ENCODE data around the gene COLEC11. TPM values are rescaled to one million over a fixed set of nuclear protein-coding genes. Genes with fewer than 3 reads are reported as not detected.

Gene COLEC11
- total RNA-seq, 1 donor from 2014 or later = 0.29 TPM

DNA sequence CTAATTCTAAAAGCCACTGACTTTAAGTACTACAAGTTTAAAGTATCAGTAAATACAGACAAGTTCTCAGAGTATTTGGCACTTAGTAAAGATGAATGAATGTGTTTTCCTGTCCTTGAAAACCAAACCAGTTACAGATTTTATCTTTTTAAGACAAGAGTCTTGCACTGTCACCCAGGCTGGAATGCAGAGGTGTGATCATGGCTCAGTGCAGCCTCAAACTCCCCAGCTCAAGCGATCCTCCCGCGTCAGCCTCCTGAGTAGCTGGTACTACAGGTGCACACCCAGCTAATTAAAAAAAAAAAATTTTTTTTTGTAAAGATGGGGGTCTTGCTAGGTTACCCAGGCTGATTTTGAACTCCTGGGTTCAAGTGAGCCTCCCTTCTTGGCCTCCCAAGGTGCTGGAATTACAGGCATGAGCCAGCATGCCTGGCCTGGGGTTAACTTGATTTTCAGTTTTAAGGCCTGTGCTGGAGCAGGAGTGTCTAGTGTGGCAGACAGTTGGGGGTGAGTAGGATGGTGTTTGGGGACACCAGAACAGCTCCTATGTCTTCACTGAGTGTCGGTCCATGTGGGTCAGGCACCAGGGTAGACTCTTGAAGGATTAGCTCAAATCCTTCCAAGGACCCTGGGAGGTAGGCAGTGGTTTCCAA is 10.2 kb upstream of the COLEC11 start:
- no peak for DNase-seq (ENCODE audit: extremely low read depth, low read depth, low spot score)

DNA sequence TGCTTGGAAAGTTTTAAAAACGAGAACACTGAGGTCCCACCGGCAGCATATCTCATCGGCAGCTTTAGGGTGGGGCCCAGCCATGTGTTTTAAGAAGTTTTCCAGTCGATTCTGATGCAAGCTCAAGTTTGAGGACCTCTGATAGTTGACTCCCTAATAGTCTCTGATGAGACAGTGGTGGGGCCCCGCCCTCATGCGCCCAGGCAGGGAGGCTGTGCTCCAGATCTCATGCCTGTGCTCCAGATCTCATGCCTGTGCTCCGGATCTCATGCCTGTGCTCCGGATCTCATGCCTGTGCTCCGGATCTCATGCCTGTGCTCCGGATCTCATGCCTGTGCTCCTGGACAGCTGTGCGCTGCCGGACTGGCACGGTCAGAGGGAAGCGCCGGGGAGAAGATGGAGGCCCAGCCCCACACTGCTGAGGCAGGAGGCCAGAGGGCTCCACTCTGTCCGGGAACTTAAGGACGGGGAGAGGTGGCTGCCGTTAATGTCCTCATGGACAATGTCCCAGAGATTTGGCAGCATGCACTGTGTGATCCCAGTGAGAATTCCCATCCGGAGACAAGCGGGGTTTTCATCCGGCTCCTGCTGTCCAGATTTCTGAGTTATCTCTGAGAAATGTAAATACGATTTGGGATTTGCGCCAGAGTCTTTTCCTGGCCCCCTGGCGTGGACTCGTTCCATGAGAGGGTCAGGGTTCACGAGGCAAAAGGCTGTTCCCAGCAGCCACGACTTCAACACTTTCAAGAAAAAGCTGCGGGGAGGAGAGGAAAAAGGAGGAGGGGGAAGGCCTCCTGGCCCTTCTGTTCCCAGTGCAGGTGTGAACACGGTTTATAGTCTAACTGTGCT is 9.4 kb upstream of the COLEC11 start:
- DNase-seq (ENCODE audit: extremely low read depth, low read depth, low spot score) = no peak

DNA sequence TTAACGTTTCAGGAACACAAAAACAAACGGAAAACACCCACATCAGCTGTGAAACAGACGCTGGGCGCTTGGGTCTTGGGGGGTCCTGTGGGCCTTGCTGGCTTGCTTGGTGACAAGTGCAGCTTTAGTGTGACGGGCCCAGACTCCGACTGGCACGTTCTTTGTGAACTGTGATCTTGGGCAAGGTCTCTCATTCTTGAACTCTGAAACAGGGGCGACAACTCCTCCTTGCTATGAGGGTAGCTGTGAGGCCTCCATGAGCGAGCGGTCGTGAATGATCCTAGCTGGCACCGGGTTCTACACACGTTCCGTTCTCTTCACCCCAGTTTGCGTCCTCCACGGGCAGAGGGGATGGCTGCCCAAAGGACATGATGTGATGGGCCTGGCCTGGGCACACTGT is 8.7 kb upstream of the COLEC11 start:
- no peak for DNase-seq (ENCODE audit: extremely low read depth, low read depth, low spot score)

DNA sequence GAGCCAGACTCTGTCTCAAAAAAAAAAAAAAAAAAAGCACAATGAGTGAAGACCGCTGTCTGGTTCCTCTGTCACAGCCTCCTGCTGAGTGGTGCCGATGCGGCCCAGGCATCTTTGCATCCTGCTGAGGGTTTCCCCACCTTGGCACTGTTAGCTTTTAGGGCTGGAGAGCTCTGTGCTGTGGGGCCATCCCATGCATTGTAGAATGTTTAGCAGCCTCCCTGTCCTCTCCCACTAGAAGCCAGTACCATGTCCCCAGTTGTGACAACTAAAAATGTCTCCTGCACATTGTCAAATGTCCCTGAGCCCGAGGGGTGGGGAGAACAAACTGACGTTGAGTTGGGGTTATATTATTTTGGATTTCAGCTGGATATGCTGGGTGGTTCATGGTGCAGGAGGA is 7.9 kb upstream of the COLEC11 start:
- DNase-seq (ENCODE audit: extremely low read depth, low read depth, low spot score) = no peak

DNA sequence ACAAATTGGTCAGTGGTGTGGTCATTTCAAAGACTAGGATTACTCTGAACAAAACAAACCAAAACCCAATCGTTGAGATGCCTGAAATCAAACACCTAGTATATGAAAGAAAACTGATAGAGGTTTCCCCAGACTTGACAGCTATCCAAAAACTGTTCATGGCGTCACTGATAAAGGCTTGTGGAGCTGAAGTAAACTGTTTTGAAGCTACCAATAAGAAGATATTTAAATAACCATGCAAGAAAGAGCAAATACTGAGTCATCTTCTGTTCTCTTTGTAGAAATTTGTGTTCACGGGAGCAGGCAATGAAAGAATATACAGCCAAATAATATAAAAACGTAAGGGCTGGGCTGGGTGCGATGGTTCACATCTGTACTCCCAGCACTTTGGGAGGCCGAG is 7.5 kb upstream of the COLEC11 start:
- no peak for DNase-seq (ENCODE audit: extremely low read depth, low read depth, low spot score)

DNA sequence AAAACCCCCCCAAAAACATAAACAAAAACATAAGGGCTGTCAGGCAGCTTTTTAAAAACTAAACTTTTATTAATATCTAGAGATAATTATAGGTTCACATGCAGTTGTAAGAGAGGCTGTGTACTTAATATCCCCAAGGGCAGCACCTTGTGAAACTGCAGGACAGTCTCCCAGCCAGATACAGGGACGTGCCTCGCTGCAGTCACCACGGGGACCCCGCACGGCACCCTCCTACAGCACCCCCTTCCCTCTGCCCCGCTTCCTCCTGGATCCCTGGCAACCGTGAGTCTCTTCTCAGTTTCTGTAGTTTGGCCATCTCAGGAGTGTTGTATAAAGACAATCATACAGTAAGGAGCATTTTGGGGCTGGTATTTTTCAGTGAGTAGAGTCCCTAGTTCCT is 6.8 kb upstream of the COLEC11 start:
- no peak for DNase-seq (ENCODE audit: extremely low read depth, low read depth, low spot score)

DNA sequence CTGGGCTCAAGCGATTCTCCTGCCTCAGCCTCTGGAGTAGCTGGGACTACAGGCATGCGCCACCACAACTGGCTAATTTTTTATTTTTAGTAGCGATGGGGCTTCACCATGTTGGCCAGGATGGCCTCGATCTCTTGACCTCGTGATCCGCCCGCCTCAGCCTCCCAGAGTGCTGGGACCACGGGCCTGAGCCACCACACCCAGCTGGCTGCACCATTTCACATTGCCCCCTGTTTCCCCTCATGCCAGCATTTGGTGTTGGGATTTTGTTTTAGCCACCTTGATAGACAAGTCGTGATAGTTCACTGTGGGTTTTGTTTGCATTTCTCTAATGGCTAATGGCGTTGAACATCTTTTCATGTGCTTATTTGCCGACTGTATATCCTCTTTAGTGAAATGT is 5.8 kb upstream of the COLEC11 start:
- no peak for DNase-seq (ENCODE audit: extremely low read depth, low read depth, low spot score)

DNA sequence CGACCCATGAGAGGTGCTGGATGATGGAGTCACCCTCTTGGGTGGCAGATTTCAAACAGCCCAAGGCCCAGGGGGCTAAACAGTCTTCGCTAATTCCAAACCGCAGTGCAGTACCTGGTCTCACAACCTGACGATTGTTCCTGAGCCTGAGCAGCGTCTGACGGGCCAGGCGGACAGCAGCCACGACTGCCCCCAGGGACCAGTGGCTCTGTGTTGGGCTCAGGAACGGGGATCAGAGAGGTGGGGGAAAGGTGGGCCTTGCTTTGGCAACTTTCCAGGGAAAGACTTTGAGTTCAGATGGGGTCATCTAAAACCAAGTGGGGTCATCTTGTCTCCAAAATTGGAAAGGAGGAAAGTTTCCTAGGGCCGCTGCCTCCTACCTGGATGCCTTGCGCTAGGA is 492 bp downstream of the COLEC11 start:
- DNase-seq (ENCODE audit: extremely low read depth, low read depth, low spot score) = no peak

DNA sequence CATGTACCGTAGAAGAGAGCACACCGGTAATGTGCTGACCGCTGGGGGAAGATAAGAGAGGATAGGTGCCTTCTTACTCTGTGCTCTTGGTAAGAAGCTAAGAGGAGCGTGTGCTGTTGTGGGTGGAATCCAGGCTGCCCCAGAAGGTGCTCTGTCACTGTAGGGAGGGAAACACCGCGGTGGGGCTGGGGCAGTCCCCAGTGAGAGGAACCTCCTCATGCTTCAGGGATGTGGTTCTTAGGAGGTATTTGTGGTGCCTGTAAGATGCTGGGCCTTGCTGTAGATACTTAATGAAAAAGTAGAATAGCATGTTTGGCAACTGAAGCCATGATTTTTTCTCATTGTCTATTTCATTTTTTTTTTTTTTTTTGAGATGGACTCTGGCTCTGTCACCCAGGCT is 1.1 kb downstream of the COLEC11 start:
- DNase-seq (ENCODE audit: extremely low read depth, low read depth, low spot score) = no peak

DNA sequence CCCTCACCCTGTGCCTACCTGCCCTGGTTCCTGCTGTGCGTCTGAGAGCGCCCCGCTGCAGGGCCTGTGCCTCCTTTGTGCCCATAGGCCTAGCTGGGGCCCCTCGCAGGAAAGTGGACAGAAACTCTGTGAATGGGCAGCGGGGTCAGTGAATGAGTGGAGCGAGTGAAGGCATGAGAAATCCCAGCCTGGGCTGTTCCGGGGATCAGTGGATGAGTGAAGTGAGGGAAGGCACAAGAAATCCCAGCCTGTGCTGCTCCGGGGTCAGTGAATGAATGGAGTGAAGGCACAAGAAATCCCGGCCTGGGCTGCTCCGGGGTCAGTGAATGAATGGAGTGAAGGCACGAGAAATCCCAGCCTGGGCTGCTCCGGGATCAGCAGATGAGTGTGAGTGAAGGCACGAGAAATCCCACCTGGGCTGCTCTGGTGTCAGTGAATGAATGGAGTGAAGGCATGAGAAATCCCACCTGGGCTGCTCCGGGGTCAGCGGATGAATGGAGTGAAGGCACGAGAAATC is 2.0 kb downstream of the COLEC11 start:
- no peak for DNase-seq (ENCODE audit: extremely low read depth, low read depth, low spot score)

DNA sequence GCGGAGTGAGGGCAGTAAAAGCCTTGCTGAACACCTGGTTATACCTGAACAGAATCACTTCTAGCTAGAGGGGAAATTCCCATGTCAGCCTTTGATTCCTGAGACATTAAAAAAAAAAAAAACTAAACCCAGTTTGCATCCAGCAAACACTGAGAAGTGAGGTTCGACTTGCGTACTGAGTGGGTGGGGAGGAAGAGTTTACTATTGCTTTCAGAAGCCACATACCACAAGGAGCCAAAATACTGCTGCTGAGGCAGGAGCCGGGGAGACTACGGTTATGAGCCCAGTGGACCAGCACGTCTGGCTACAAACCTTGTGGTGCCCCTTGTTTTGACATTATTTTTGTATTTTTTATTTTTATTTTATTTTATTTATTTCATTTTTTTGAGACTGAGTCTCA is 2.7 kb downstream of the COLEC11 start:
- no peak for DNase-seq (ENCODE audit: extremely low read depth, low read depth, low spot score)

DNA sequence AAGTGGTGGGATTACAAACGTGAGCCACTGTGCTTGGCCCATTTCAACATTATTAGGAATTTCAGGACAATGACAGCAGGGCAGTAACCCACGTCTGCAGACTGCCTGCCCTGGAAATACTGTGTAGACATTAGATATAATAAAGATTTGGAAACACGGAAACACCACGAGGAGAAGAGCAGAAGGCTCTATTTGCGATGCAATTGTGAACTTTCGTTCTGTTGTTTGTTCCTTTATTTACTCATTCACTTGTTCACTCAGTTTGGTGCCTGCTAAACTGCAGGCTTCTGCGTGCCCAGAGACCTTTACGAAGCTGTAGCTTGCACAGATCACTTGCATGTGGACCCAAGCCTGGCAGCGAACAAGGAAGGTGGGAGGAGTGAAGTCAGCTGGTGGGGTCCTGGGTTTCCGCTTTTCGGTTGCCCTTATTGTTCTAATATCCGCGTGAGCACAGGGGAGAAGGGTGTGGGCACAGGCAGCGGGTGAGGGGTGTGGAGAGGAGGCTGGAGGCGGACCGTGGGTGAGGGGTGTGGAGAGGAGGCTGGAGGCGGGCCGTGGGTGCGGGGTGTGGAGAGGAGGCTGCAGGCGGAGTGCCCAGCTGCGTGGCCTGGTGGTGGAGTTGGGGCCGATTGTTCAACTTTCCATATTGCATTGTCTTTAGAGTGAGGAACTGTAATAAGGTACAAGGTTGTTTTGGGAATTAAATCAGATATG is 3.4 kb downstream of the COLEC11 start:
- no peak for DNase-seq (ENCODE audit: extremely low read depth, low read depth, low spot score)

DNA sequence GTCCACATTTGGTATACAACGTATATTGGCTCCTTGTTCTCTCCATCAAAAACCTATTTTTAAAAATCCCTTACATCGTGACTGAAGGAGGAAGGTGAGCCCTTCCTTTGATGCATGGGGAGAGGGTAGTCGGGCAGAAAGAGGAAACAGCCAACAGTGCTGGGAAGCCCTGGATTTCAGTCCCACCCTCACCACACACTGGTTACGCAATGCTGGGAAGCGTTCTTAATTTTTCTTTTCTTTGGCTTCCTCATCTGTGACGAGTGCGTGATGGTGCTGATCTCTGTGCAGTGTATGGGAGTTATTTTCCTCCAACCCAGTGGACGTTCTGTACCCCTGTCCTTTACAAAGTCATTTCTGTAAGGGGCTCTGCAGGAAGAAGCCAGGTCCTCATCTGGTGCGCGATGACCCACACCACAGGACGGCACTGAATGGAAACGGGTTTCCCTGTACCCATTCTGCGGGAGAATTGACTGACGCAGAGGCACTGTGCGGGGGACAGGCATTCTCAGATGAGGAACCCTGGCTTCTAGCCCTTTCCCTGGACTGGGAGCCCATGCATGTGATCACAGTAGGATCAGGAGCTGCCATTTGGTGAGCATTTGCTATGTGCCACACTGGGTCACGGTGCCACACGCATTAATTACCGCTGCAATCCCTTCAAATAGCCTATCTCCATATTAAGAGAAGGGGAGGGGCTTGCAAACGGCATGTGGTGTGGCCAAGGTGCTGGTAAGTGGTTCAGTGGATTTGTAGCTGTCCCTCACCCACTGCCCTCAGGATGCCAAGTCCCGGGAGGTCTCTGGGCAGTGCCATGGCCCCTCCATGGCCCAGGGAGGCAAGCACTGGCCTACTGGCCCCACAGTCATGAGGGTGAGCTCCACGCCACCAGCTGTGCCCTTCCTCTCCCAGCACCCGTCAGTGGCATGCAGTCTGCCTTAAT is 4.3 kb downstream of the COLEC11 start:
- no peak for DNase-seq (ENCODE audit: extremely low read depth, low read depth, low spot score)

DNA sequence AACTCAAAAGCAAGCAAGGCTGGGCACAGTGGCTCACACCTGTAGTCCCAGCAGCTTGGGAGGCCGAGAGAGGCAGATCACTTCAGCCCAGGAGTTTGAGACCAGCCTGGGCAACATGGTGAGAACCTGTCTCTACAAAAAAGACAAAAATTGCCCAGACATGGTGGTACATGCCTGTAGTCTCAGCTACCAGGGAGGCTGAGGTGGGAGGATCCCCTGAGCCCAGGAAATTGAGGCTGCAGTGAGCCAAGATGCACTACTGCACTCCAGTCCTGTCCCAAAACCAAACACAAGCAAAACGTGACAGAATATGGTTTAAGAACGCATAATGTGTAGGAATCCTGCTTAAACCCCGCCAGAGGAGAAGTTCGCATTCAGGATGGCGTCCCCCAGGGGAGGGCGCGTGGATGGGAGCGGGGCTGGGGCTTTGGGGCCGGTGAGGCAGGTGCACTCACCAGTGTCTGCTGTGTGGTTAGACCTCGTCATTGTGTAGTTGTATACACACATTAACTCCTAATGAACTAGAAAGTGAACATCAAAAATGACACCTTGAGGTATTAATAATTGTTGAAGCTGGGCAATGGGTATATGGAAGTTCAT is 5.4 kb downstream of the COLEC11 start:
- no peak for DNase-seq (ENCODE audit: extremely low read depth, low read depth, low spot score)

DNA sequence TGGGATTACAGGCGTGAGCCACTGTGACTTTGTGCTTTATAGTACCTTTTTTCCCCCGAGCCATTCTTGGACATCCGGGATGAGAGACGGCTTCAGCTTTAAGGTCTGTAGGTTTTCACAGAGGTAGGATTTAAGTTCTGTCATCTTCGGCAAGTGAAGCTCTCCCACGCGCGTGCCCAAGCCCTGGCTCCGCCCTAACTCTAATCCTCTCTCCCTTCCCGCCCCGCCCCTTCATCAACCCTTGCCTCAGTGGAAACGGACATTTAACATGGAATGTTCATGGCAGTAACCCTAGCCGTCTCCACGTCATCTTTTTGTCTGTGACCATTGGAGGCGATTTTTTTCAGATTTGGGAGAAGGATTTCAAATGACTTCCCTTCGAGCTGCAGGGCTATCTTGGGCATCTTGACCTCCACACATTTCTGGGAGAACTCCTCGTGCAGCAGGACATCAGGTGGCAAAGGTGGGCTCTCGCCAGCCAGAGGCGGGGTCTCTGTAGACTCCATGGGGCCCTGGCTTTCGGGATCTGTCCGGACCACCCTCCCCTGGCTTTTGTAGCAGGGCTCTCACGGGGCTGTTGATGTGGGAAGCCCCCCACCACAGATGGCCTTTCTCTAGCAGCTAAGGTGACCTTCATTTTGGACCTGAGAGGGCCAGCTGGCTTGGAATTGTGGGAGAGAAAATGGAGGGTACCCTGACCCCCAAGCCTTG is 6.8 kb downstream of the COLEC11 start:
- DNase-seq (ENCODE audit: extremely low read depth, low read depth, low spot score) = no peak

DNA sequence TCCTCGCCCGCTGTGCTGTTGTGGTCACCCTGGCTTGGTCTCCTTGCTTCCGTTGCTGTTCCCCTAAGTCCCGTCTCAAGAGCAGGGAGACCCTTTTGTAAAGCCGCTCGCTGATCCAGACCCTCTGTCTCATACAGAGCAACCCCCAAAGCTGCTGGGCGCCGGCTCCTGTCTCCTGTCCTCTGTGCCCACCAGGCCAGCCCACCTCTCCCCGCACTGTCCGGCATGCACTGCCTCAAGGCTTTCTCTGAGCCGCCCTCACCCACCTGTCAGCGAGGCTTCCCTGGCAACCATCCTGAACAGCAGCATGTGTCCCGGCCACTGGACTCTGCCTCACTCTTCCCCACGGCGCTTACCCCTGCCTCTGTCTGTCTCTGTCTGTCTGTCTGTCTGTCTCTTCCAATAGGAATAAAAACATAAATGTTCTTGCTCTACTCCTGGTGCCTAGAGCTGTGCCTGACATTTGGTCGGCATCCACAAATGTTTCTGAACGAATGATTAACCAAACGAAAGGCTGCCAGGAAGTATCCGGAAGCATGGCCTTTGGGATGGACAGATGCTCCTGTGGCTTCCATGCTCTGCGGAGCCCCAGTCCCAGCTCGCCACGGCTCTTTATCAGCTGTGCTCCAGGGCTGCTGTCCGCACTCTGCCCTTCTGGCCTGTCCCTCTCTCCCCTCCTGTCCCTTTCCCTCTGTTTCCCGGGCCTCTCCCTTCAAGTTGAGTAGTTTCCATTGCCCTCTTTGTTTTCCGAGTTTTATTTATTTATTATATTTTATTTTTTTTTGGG is 7.8 kb downstream of the COLEC11 start:
- DNase-seq (ENCODE audit: extremely low read depth, low read depth, low spot score) = no peak

DNA sequence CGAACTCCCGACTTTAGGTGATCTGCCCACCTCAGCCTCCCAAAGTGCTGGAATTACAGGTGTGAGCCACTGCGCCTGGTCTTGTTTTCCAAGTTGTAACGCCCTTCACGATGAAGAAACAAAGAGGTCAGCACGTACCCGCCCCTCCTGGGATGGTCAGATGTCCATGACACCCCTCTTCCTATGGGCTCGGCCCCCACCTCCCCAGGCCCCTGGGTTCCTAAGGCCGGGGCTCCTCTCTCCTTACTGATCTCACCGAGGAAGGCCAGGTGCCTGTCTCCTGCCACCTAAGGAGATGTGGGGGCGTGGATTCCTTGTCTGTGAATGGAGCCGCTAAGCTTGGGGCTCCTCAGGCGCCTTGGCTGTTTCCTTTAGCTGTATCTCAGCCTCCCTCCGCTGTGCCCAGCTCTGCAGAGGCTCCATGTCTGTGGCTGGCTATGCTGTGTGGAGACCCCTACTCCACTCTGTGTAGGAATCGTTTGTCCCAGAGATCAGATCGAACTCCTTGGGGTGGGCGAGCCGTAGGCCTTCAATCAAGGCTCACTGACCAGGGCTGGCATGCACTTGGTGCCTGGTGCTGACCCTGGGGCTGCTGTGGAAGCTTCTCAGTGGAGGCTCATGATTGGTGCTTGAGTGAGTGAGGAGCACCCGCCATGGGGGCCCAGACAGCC is 8.8 kb downstream of the COLEC11 start:
- no peak for DNase-seq (ENCODE audit: extremely low read depth, low read depth, low spot score)

DNA sequence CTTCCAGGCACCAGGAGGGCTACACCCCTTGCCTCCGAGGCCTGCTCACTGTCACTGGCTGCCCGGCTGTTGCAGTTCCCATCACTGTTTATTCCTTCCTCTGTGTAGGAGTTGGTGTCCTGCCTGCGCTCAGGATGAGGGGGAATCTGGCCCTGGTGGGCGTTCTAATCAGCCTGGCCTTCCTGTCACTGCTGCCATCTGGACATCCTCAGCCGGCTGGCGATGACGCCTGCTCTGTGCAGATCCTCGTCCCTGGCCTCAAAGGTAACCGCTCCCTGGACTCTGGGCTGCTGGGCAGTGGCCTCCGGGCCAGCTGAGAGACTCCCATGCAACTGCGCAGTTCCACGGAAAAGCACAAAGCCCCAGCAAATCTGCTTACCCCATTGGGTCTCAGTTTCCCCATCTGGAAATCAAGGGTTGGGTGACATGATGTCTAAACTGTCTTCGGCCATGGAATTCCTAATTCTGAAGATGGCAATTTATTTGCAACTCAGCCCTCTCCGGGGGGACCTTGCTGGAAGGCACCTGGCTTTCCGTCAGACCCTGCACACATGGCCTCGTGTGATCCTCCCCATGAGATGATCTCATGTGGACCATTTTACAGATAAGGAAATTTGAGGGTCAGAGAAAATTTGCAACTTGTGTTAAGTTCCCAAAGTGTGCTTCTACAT is 9.4 kb downstream of the COLEC11 start:
- no peak for DNase-seq (ENCODE audit: extremely low read depth, low read depth, low spot score)

All from glomerular endothelial cell (primary cell).